Parathyroid adenoma (tissue), 2 donors: Measurements from ENCODE around the gene ASIP.

ENCODE experiments used
- H2AFZ ChIP-seq: fragments of 300-600 bp; sonication (generic); one replicate; pipeline ENCODE4 v1.7.0; 2017; ENCODE audit warnings: antibody characterized with exemption, mild to moderate bottlenecking
- H3K27ac ChIP-seq: fragments of 300-600 bp; sonication (generic); one replicate; pipeline ENCODE4 v1.7.0; 2017
- H3K27me3 ChIP-seq: fragments of 300-600 bp; sonication (generic); one replicate; pipeline ENCODE4 v1.7.0; 2017; ENCODE audit warnings: low read length; ENCODE audit not compliant: control insufficient read depth, insufficient read depth
- H3K36me3 ChIP-seq: fragments of 300-600 bp; sonication (generic); one replicate; pipeline ENCODE4 v1.7.0; 2017; ENCODE audit warnings: low read length; ENCODE audit not compliant: control insufficient read depth, insufficient read depth
- H3K4me1 ChIP-seq: fragments of 300-600 bp; sonication (generic); one replicate; pipeline ENCODE4 v1.7.0; 2017; ENCODE audit warnings: control low read depth
- H3K4me2 ChIP-seq: fragments of 300-600 bp; sonication (generic); one replicate; pipeline ENCODE4 v1.7.0; 2017; ENCODE audit warnings: low read length
- H3K4me3 ChIP-seq: fragments of 300-600 bp; sonication (generic); one replicate; pipeline ENCODE4 v1.7.0; 2017; ENCODE audit warnings: low read depth, low read length
- H3K79me2 ChIP-seq: fragments of 300-600 bp; sonication (generic); one replicate; pipeline ENCODE4 v1.7.0; 2017; ENCODE audit warnings: control low read depth
- H3K9ac ChIP-seq: fragments of 300-600 bp; sonication (generic); one replicate; pipeline ENCODE4 v1.7.0; 2017; ENCODE audit warnings: mild to moderate bottlenecking
- H3K9me3 ChIP-seq: fragments of 300-600 bp; sonication (generic); one replicate; pipeline ENCODE4 v1.7.0; 2017; ENCODE audit warnings: low read length; ENCODE audit not compliant: control insufficient read depth
- CTCF ChIP-seq: fragments of 300-600 bp; sonication (generic); IDR thresholded peaks from one replicate; pipeline ENCODE4 v1.7.0; 2017; ENCODE audit warnings: antibody characterized with exemption, mild to moderate bottlenecking
- donor health status: primary hyperparathyroidism.

ASIP gene

GRCh38 chr20:34209111-34209510 lies 32.1 kb upstream of the ASIP start:
- H3K4me3 ChIP-seq: no peak overlapping the region
- no peak overlapping the region for H3K9ac ChIP-seq
- no peaks in the 10 kb centered on the region for H3K36me3 ChIP-seq
- no peaks in the 10 kb centered on the region for H3K4me1 ChIP-seq
- H3K27ac ChIP-seq: no peak overlapping the region
- H3K79me2 ChIP-seq: no peaks in the 10 kb centered on the region
- H2AFZ ChIP-seq: no peak overlapping the region
- no peak overlapping the region for H3K4me2 ChIP-seq
- H3K9me3 ChIP-seq: peaks cover 4% of the 10 kb centered on the region
- H3K27me3 ChIP-seq: no peaks in the 10 kb centered on the region
- TF ChIP-seq CTCF: no peak

GRCh38 chr20:34210271-34210670 lies 31.0 kb upstream of the ASIP start:
- Histone ChIP-seq H3K4me1 (peaks cover 5% of the 10 kb centered on the region), H3K4me3 (no peak overlapping the region), H3K4me2 (no peak overlapping the region), H3K9me3 (peaks cover 4% of the 10 kb centered on the region), H3K79me2 (no peaks in the 10 kb centered on the region), H3K27me3 (no peaks in the 10 kb centered on the region), H3K9ac (no peak overlapping the region), H3K36me3 (no peaks in the 10 kb centered on the region), H3K27ac (no peak overlapping the region), H2AFZ (peak overlapping the region; percentile 39)
- no peak for TF ChIP-seq CTCF

GRCh38 chr20:34211591-34211990 lies 29.6 kb upstream of the ASIP start:
- Histone ChIP-seq H3K79me2 (no peaks in the 10 kb centered on the region), H2AFZ (no peak overlapping the region), H3K9ac (no peak overlapping the region), H3K9me3 (peaks cover 4% of the 10 kb centered on the region), H3K4me1 (peaks cover 13% of the 10 kb centered on the region), H3K4me2 (no peak overlapping the region), H3K27ac (no peak overlapping the region), H3K36me3 (no peaks in the 10 kb centered on the region), H3K27me3 (no peaks in the 10 kb centered on the region), H3K4me3 (no peak overlapping the region)
- TF ChIP-seq CTCF: no peak

GRCh38 chr20:34213213-34213612 lies 28.0 kb upstream of the ASIP start:
- peaks cover 16% of the 10 kb centered on the region for H3K4me1 ChIP-seq
- H3K9me3 ChIP-seq: peaks cover 4% of the 10 kb centered on the region
- no peaks in the 10 kb centered on the region for H3K79me2 ChIP-seq
- TF ChIP-seq CTCF: no peak
- H3K27me3 ChIP-seq: no peaks in the 10 kb centered on the region
- no peak overlapping the region for H2AFZ ChIP-seq
- H3K4me3 ChIP-seq: no peak overlapping the region
- H3K27ac ChIP-seq: no peak overlapping the region
- no peak overlapping the region for H3K9ac ChIP-seq
- no peak overlapping the region for H3K4me2 ChIP-seq
- H3K36me3 ChIP-seq: no peaks in the 10 kb centered on the region

- Histone ChIP-seq H3K9ac (no peak overlapping the region), H3K27me3 (no peaks in the 10 kb centered on the region), H3K9me3 (peaks cover 4% of the 10 kb centered on the region), H3K4me1 (peaks cover 16% of the 10 kb centered on the region), H3K4me3 (peak overlapping the region; percentile 56), H3K79me2 (no peaks in the 10 kb centered on the region), H2AFZ (peak overlapping the region; percentile 86), H3K4me2 (peak overlapping the region; percentile 96), H3K27ac (peak overlapping the region; percentile 92), H3K36me3 (no peaks in the 10 kb centered on the region)
- TF ChIP-seq CTCF: peak; percentile 24
Observed at GRCh38 chr20:34215711-34216381, 25.4 kb upstream of the ASIP start.
